ENCODE measurements around the gene HTT. TPM values are rescaled to one million over a fixed set of nuclear protein-coding genes. Genes with fewer than 3 reads are reported as not detected.

Gene HTT
- total and polyA plus RNA-seq, 2 of the 8 experiments (the other 6 are each of a cell fraction or from before 2014, with no cell fraction given): 24.0 to 71.0 TPM

GRCh38 chr4:3251691-3252479 is 177.4 kb downstream of the HTT start:
- FAIRE-seq (no peak), DNase-seq (ENCODE audit: low read depth in 1 of 2, low spot score in 2 of 2) (no peak)
- Histone ChIP-seq H3K36me3 (ENCODE audit: control insufficient read depth in 2 of 4, insufficient read depth in 4 of 4, low read length in 3 of 4) (no peaks in the 10 kb centered on the region), H2AK5ac (ENCODE audit: low read depth, low read length) (0 out of 2 replicates have a peak overlapping the region, but pooled peaks have one; percentile 39), H2BK120ac (replicated peaks; ENCODE audit: low read depth, low read length) (no peak overlapping the region), H4K8ac (ENCODE audit: extremely low read depth, insufficient read depth, low read length) (peak overlapping the region; percentile 25; the same call in 1 of the 2 replicates), H2BK15ac (ENCODE audit: low read length) (no peak overlapping the region), H3K56ac (replicated peaks; ENCODE audit: insufficient read length, low read depth, low read length) (no peak overlapping the region), H4K91ac (replicated peaks; ENCODE audit: insufficient read length, low read length) (no peak overlapping the region), H4K20me1 (replicated peaks in 1 of 2; ENCODE audit: control insufficient read depth in 1 of 2, insufficient read depth in 2 of 2, low read length in 2 of 2) (peaks cover 0 to 7% of the 10 kb centered on the region in 2 experiments), H4K5ac (ENCODE audit: insufficient read length, low read depth, low read length) (no peak overlapping the region), H3K14ac (ENCODE audit: insufficient read length) (no peak overlapping the region), H3K23ac (ENCODE audit: insufficient read length) (no peak overlapping the region), H2BK20ac (ENCODE audit: low read length) (no peak overlapping the region), H3K18ac (ENCODE audit: extremely low read depth, low read length) (no peak overlapping the region), H3K23me2 (ENCODE audit: low read depth, low read length) (no peaks in the 10 kb centered on the region), H3K27me3 (replicated peaks in 1 of 4; ENCODE audit: control insufficient read depth in 3 of 4, extremely low read depth in 1 of 4, insufficient read depth in 3 of 4, low read length in 3 of 4) (no peaks in the 10 kb centered on the region), H3K4me1 (replicated peaks in 1 of 4; ENCODE audit: control insufficient read depth in 3 of 4, insufficient read depth in 4 of 4, low read length in 3 of 4) (peaks cover 0 to 8% (median 0%) of the 10 kb centered on the region in 4 experiments; a peak in 3 of 7 replicates), H3K4me2 (ENCODE audit: insufficient read depth in 1 of 2, low read depth in 2 of 2, low read length in 2 of 2) (no peak overlapping the region), H3K79me2 (ENCODE audit: control insufficient read depth in 1 of 2, insufficient read depth in 2 of 2, low read length in 2 of 2) (no peaks in the 10 kb centered on the region), H3K9ac (replicated peaks in 1 of 4; ENCODE audit: extremely low read depth in 1 of 4, low read depth in 3 of 4, low read length in 3 of 4) (no peak overlapping the region), H3K27ac (ENCODE audit: low read depth, low read length) (no peak overlapping the region), H3K4ac (replicated peaks; ENCODE audit: insufficient read length, low read depth, low read length) (no peak overlapping the region), H2BK5ac (ENCODE audit: low read depth, low read length) (no peak overlapping the region), H2BK12ac (ENCODE audit: low read depth, low read length) (no peak overlapping the region), H3K4me3 (ENCODE audit: extremely low read depth in 1 of 4, insufficient read depth in 2 of 4, low read depth in 3 of 4, low read length in 4 of 4) (no peak overlapping the region), H2AFZ (ENCODE audit: low read length) (no peak overlapping the region), H3K9me3 (ENCODE audit: insufficient read depth in 2 of 2, low read depth in 1 of 2, low read length in 1 of 2) (no peaks in the 10 kb centered on the region), H3K79me1 (ENCODE audit: low read depth, low read length) (no peaks in the 10 kb centered on the region)
- TF ChIP-seq BACH1 (IDR thresholded peaks at IDR 0.05; ENCODE audit: low read length) (no peak), ZNF274 (IDR thresholded peaks at IDR 0.05; ENCODE audit: borderline replicate concordance, extremely low read depth, low read length) (no peak), CREB1 (IDR thresholded peaks at IDR 0.05) (no peak), BRCA1 (IDR thresholded peaks at IDR 0.05; ENCODE audit: low read depth, low read length) (no peak), PHF8 (conservative IDR thresholded peaks at IDR 0.05; ENCODE audit: low read depth, low read length) (no peak)
- TF ChIP-seq, protein P1, sequence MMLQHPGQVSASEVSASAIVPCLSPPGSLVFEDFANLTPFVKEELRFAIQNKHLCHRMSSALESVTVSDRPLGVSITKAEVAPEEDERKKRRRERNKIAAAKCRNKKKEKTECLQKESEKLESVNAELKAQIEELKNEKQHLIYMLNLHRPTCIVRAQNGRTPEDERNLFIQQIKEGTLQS (IDR thresholded peaks at IDR 0.05; ENCODE audit: insufficient read depth, low read depth, low read length): no peak
- ChIA-PET CTCF (ENCODE audit: partially characterized antibody) (interaction anchor here (1.5 kb wide), 1 partner anchor 67 kb away, joined by 7 read pairs; no protein-coding TSS in a partner anchor), POLR2A (ENCODE audit: partially characterized antibody) (interaction anchor here (1.9 kb wide), 1 partner anchor 67 kb away, joined by 4 read pairs; no protein-coding TSS in a partner anchor)
- 87% methylated on average over 10 of the region's 11 CpGs; no CpG with 5 or more reads in 1 of the 2 experiments for WGBS, 2 experiments (ENCODE audit: extremely low coverage in 1 of 2, insufficient coverage in 1 of 2, insufficient read length in 1 of 2, insufficient replicate concordance in 2 of 2, low coverage in 1 of 2, low lambda C conversion rate in 2 of 2, missing lambda C conversion rate in 1 of 2)
